HL-60 (cell line): ENCODE measurements around the gene SRF.

Source experiments
- GABPA ChIP-seq: IDR thresholded peaks from 2 replicates; pipeline ENCODE4 v1.6.1; 2012; ENCODE audit warnings: low read depth
- TF ChIP-seq, protein P1 (sequence below): IDR thresholded peaks from 2 replicates; pipeline ENCODE4 v1.6.1; 2012; ENCODE audit warnings: low read depth; ENCODE audit not compliant: insufficient replicate concordance

DNA sequence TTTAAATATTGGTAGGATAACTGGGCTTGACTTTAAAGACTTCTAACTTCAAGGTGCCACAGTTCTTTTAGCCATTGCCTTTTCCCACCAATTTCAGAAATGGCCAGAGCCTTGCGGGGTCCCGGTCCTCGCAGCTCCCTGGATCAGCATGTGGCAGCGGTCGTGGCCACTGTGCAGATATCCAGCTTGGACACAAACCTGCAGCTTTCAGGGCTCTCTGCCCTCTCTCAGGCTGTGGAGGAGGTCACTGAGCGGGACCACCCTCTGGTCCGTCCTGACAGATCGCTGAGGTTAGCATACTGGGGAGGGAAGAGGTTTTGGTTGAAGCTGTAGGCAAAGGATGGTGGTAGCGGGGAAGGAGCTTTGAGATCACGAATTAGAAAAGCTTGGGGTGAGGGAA is 17.4 kb downstream of the SRF start:
- TF ChIP-seq, protein P1, sequence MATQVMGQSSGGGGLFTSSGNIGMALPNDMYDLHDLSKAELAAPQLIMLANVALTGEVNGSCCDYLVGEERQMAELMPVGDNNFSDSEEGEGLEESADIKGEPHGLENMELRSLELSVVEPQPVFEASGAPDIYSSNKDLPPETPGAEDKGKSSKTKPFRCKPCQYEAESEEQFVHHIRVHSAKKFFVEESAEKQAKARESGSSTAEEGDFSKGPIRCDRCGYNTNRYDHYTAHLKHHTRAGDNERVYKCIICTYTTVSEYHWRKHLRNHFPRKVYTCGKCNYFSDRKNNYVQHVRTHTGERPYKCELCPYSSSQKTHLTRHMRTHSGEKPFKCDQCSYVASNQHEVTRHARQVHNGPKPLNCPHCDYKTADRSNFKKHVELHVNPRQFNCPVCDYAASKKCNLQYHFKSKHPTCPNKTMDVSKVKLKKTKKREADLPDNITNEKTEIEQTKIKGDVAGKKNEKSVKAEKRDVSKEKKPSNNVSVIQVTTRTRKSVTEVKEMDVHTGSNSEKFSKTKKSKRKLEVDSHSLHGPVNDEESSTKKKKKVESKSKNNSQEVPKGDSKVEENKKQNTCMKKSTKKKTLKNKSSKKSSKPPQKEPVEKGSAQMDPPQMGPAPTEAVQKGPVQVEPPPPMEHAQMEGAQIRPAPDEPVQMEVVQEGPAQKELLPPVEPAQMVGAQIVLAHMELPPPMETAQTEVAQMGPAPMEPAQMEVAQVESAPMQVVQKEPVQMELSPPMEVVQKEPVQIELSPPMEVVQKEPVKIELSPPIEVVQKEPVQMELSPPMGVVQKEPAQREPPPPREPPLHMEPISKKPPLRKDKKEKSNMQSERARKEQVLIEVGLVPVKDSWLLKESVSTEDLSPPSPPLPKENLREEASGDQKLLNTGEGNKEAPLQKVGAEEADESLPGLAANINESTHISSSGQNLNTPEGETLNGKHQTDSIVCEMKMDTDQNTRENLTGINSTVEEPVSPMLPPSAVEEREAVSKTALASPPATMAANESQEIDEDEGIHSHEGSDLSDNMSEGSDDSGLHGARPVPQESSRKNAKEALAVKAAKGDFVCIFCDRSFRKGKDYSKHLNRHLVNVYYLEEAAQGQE: no peak
- TF ChIP-seq GABPA: no peak
